Liver (tissue), 3 donors: ENCODE measurements around the gene BCAN.

Source experiments
- ATF3 ChIP-seq: IDR thresholded peaks from 2 replicates; pipeline ENCODE4 v1.6.1; 2016; ENCODE audit warnings: antibody characterized with exemption
- CTCF ChIP-seq: fragments of 150-350 bp; IDR thresholded peaks from 2 replicates; pipeline ENCODE4 v1.5.1; 2017; ENCODE audit warnings: improper control_type of control experiment, low read depth, low read length; ENCODE audit not compliant: missing input control
- MAX ChIP-seq: IDR thresholded peaks from 2 replicates; pipeline ENCODE4 v1.6.1; 2016; ENCODE audit warnings: antibody characterized with exemption
- RXRA ChIP-seq, 2 donors: IDR thresholded peaks; 2 replicates each; pipeline ENCODE4 v1.6.1; 2017 to 2018; ENCODE audit warnings: antibody characterized with exemption in 2 of 2, mild to moderate bottlenecking in 1 of 2
- YY1 ChIP-seq: IDR thresholded peaks from 2 replicates; pipeline ENCODE4 v1.6.1; 2016; ENCODE audit warnings: antibody characterized with exemption, mild to moderate bottlenecking
- donor health status: healthy.
- donor health status: healthy.

GRCh38 chr1:156599811-156600210 lies 42.1 kb upstream of the BCAN start:
- TF ChIP-seq CTCF (no peak), YY1 (no peak), MAX (no peak), RXRA (IDR thresholded peaks at IDR 0.05) (no peak), ATF3 (no peak)
